Measurements from ENCODE around the gene RAD51B. TPM values are rescaled to one million over a fixed set of nuclear protein-coding genes. Genes with fewer than 3 reads are reported as not detected.

RAD51B gene
- total and polyA plus RNA-seq, 9 of the 15 experiments (the other 6 are each of a cell fraction or from before 2014, with no cell fraction given): 8.5 to 17.3 (median 11.3) TPM

DNA sequence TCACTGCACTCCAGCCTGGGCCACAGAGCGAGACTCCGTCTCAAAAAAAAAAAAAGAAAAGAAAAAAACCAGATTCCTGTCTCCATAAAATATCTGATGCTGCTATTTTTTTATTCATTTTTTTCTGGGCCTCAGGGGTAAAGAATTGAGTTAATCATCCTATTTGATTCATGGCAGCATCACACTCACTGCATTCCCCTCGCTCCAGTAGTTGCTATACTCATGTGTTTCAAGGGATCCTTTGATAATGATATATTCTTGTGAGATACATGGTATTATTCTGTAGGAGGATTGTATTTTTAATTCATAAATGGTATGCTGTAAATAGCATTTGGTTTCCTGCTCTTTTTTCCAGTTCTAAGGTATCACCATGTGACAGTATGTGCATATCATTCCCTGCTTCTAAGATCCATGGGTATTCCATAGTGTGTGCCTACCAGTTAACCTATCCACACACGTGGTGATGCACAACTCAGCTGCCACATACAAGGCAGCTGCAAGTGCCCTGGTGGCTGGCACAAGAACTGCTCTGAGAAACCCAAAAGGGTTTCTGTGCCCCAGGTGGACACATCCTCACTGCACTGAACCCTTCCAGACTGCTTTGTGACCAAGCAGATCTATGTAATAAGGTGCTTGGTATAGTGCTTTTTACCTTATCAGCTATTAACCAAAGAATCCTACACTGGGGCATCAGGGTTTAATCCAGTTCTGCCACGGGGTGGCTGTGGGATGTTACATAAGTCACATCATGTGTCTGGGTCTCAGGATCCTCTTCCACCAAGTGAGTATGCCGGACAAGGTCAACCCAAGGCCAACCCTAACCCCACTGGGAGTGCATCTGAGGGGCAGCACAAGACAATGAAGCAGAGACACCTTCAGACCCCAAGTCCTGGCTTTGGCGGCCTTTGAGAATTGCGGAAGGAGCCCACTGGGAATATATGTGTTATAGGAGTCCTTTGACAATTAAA lies 898.7 kb downstream of the RAD51B start:
- in situ Hi-C loops (cut with MboI): no loop called here
- no peak overlapping the region for H3K9ac ChIP-seq (ENCODE audit: insufficient read depth in 1 of 2, low read depth in 2 of 2, low read length in 2 of 2)
- no peaks in the 10 kb centered on the region for H3K9me3 ChIP-seq (replicated peaks; ENCODE audit: control insufficient read depth, insufficient read depth, low read depth, low read length)
- H3K4me2 ChIP-seq (ENCODE audit: insufficient read depth, low read length): no peak overlapping the region
- no peaks in the 10 kb centered on the region for H3K27me3 ChIP-seq (ENCODE audit: control insufficient read depth in 2 of 2, insufficient read depth in 2 of 2, low read length in 2 of 2)
- H3K9me1 ChIP-seq (ENCODE audit: control insufficient read depth, insufficient read depth, low read length): no peaks in the 10 kb centered on the region
- H3K4me3 ChIP-seq: no peak overlapping the region
- no peak for FAIRE-seq
- no peaks in the 10 kb centered on the region for H3K36me3 ChIP-seq (ENCODE audit: control insufficient read depth, insufficient read depth, low read length)
- H3K4me1 ChIP-seq (replicated peaks in 1 of 2; ENCODE audit: control insufficient read depth in 2 of 2, insufficient read depth in 2 of 2, low read length in 2 of 2): peaks cover 3 to 34% of the 10 kb centered on the region in 2 experiments; a peak in 3 of 5 replicates
- ChIA-PET CTCF (ENCODE audit: low intra/inter-chr PET ratio) (no interaction called here), POLR2A (interaction anchor here (0.6 to 1.6 kb wide), 3 partner anchors 9 to 426 kb away, joined by 3 read pairs; partner anchors contain the start of gene ZFP36L1)
- no peak for ATAC-seq
- H3K27ac ChIP-seq (ENCODE audit: extremely low read depth, low read depth, low read length): no peak overlapping the region
- no peak overlapping the region for H2AFZ ChIP-seq (ENCODE audit: low read depth, low read length)
- WGBS (ENCODE audit: insufficient coverage, low coverage, missing lambda C conversion rate): 82% methylated on average over 6 of the region's 8 CpGs
- no peak for DNase-seq (ENCODE audit: extremely low read depth in 1 of 4, low spot score in 3 of 4)
- no TSS peak for BruUV-seq (replicated peaks)
- no peak for TF ChIP-seq JUN (IDR thresholded peaks at IDR 0.05; ENCODE audit: borderline replicate concordance, low read depth, low read length)
- TF ChIP-seq JUN (CRISPR knock-in tag; IDR thresholded peaks at IDR 0.05; ENCODE audit: borderline replicate concordance): no peak
- no peak for TF ChIP-seq COPS2 (conservative IDR thresholded peaks at IDR 0.05)
- TF ChIP-seq CEBPB (tag; IDR thresholded peaks at IDR 0.05): peak; percentile 29; the same call in 1 of the 2 replicates
- TF ChIP-seq, protein P1, sequence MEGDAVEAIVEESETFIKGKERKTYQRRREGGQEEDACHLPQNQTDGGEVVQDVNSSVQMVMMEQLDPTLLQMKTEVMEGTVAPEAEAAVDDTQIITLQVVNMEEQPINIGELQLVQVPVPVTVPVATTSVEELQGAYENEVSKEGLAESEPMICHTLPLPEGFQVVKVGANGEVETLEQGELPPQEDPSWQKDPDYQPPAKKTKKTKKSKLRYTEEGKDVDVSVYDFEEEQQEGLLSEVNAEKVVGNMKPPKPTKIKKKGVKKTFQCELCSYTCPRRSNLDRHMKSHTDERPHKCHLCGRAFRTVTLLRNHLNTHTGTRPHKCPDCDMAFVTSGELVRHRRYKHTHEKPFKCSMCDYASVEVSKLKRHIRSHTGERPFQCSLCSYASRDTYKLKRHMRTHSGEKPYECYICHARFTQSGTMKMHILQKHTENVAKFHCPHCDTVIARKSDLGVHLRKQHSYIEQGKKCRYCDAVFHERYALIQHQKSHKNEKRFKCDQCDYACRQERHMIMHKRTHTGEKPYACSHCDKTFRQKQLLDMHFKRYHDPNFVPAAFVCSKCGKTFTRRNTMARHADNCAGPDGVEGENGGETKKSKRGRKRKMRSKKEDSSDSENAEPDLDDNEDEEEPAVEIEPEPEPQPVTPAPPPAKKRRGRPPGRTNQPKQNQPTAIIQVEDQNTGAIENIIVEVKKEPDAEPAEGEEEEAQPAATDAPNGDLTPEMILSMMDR (IDR thresholded peaks at IDR 0.05 in 2 of 3, conservative IDR thresholded peaks at IDR 0.05 in 1 of 3; ENCODE audit: insufficient read depth in 2 of 3, low read depth in 1 of 3, low read length in 3 of 3): 0 out of 6 replicates have a peak, but pooled peaks of 1 of the 3 experiments have one; percentile 21
- H3K79me2 ChIP-seq (ENCODE audit: control insufficient read depth, insufficient read depth, low read length): no peaks in the 10 kb centered on the region
- intact Hi-C loops (cut with micrococcal nuclease): loop anchor here (5.0 kb wide), 1 partner anchor 39 kb away; no protein-coding TSS in a partner anchor
- H4K20me1 ChIP-seq (replicated peaks; ENCODE audit: control insufficient read depth, insufficient read depth, low read length): no peaks in the 10 kb centered on the region

Data from K562 (cell line).